ENCODE measurements around the gene TMEM120B.
"Not testable (repeated sequence)": the region's sequence is repeated elsewhere in the genome, so short reads cannot be mapped to it uniquely, and the experiment has no call there.

TMEM120B gene

DNA sequence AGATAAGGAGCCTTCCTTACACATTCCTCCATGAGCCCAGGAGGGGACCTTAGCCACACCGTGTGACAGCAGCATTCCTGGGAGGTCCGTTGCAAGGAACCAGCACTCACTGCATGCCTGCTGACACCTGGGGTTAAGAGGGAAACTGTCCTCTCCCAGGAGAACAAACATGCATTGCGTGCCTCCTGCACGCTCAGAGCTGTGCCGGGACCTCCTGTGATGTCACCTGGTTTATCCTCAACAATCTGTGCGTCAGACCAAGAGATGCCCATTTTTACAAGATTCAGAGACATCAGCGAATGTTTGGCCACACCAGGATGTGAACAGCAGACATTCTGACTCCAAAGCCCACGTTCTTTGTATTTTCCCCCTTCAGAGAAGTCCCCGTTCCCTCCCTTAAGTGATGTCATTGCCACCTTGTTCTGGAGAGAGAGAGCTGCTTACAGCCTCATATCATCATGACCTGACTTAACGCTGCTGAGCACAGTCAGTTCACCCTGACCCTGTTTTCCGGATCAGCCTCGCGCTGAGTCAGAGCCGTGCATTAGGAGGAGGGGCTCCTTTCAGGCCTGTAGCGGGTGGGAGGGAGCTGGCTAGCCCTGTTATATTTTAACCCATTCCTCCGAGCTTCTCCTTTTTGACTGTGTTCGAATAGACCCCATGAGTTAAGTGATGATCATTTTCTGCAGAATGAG lies 36.2 kb downstream of the TMEM120B start:
- no peak for DNase-seq (ENCODE audit: low read depth)

DNA sequence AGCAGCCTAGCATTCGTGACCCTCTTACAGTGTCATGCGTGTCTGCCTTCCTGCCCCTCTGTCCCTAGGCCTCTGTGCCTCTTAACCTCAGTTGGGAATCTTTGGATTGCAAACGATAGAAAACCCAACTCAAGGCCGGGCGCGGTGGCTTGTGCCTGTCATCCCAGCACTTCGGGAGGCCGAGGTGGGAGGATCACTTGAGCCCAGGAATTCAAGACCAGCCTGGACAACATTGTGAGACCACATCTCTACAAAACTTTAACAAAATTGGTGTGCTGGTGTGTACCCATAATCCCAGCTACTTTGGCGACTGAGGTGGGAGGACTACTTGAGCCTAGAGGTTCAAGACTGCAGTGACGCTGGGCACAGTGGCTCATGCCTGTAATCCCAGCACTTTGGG lies 36.7 kb downstream of the TMEM120B start:
- DNase-seq (ENCODE audit: low read depth): no peak

DNA sequence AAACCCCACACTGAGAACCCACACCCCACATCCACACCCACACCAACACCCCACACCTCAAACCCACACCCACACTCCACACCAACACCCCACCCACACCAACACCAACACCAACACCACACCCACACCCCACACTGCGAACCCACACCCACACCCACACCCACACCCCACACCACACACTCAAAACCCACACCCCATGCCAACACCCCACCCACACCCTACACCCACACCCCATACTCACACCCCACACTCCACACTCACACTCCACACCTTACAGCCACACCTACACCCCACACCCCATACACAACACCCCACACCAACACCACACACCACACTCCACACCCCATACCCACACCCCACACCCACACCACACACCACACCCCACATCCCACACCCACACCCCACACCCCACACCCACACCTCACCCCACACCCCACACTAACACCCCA lies 38.0 kb downstream of the TMEM120B start:
- DNase-seq (ENCODE audit: low read depth): no peak

DNA sequence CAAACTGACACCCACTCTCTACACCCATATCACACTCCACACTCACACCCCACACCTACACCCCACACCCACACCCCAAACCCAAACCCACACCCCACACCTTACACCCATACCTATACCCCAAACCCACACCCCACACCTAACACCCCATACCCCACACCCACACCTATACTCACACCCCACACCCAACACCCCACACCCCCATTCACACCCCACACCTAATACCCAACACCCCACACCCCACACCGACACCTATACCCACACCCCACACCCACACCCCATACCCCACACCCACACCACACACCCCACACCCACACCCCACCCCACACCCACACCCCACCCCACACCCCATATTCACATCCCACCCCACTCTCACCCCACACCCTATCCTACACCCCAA lies 38.5 kb downstream of the TMEM120B start:
- no peak for DNase-seq (ENCODE audit: low read depth)

DNA sequence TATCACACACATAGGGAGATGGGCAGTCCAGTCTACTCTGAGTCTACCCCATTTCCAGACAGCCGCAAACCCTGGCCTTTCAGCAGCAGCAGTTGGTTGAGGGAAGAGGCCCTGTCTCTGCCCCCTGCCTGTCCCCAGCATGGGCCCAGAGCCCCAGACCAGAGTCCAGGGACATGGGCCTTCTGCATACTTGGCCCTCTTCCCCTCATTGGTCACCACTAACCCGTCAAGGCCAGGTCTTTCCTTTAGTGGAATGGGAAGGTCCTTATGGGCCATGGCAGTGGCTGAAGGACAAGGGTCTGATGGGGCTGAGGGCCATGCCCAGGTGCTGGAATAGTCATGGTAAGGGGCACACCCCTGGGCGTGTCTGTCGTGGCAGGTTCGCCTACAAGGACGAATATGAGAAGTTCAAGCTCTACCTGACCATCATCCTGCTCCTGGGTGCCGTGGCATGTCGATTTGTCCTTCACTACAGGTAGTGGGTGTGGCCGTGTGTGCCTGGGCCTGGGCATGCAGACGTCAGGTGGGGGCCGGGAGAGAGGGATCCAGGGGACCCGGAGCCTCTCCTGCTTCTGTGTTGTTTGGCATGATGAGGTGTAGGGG lies 39.3 kb downstream of the TMEM120B start:
- no peak for DNase-seq (ENCODE audit: low read depth)

DNA sequence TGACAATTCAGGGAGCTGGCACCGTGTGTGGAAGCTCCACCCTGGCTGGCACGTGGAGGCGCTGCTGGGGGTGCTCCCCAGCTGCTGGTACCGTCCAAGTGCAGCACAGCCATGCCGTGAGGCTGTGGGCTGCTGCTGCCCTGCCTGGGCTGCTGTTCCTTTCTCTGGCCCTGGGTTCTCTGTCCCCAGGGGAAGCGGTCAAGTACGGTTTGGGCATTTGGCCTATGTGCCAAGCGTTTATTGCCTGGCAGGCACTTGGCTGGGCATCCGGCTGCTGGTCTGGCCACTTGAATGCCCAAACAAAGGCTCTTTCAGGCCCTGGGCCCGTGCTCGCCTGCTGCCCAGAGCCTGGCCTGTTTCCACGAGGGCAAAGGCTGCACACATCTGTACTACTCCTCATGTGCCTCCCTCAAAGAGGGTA lies 41.3 kb downstream of the TMEM120B start:
- DNase-seq (ENCODE audit: low read depth): no peak

DNA sequence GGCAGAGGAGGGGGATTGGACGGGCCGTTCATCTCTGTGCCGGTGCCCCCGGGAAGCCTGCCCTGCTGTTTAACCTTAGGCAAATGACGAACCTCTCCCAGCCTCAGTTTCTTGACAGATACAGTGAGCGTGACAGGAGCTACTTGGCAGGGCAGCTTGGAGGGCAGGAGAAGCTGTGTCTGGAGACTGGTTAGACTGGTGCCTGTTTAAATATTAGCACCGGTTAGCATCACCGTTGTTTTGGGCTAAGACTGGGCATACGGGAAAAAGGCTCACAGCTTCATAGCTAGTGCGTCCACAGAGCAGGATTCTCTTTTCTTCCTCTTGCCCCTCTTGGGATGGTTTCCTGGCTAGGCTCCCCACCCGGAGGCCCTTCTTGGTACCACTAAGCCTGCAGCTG lies 42.3 kb downstream of the TMEM120B start:
- no peak for DNase-seq (ENCODE audit: low read depth)

DNA sequence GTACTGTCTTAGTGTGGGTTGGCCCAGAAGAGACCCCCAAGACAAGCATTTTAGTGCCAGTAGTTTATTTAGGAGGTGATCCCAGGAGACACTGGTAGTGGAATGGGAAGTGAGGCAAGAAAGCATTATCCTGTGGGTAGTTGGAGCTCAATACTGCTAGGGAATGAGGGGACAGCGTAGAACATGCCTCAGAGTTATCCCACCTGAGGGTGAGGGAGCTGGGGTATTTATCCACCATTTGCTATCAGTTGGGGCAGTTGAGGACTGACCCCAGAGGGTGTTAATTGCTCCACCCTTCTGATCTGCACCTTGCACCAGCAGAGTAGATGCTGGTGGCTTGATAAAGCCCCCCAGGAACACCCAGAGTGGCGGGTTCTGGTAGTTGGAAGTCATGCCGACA lies 43.0 kb downstream of the TMEM120B start:
- DNase-seq (ENCODE audit: low read depth): no peak

DNA sequence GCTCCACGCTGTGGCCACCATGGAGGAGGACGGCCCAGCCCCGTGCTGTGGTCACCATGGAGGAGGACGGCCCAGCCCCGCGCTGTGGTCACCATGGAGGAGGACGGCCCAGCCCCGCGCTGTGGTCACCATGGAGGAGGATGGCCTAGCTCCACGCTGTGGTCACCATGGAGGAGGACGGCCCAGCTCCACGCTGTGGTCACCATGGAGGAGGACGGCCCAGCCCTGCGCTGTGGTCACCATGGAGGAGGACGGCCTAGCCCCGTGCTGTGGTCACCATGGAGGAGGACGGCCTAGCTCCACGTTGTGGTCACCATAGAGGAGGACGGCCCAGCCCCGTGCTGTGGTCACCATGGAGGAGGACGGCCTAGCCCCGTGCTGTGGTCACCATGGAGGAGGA lies 46.0 kb downstream of the TMEM120B start:
- DNase-seq (ENCODE audit: low read depth): not testable (repeated sequence)

DNA sequence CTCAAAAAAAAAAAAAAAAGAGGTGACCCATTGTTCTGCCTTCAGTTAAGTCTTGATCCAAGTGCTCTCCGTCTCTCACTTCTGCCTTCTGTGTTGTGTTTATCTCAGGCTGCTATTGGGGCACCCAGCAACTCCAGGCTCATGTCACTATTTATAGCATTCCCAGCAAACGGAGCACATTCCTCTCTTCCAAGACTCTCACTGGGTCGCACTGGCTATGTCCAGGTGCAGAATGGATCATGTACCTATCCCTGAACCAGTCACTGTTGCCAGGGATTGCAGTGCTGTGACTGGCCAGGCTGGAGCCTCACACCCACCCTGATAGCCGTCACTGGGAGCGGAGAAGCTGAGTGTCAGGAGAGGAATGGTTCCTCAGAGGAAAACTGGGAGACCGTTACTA lies 49.7 kb downstream of the TMEM120B start:
- no peak for DNase-seq (ENCODE audit: low read depth)

DNA sequence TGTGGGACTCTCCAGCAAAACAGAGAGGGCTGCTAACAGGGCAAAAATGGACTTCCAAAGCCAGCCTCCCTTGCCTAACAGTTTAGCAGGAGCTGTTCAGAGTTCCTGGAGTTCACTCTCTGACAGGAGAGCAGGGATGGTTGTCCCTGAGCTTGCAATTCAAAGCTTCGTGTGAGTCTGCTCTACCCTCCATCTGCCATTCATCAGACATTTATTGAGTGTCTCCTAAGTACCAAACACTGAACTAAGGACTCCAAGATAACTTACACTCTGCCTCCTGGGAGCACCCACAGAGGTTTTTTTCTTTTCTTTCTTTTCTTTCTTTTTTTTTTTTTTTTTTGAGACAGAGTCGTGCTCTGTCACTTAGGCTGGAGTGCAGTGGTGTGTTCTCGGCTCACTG lies 52.3 kb downstream of the TMEM120B start:
- DNase-seq (ENCODE audit: low read depth): no peak

DNA sequence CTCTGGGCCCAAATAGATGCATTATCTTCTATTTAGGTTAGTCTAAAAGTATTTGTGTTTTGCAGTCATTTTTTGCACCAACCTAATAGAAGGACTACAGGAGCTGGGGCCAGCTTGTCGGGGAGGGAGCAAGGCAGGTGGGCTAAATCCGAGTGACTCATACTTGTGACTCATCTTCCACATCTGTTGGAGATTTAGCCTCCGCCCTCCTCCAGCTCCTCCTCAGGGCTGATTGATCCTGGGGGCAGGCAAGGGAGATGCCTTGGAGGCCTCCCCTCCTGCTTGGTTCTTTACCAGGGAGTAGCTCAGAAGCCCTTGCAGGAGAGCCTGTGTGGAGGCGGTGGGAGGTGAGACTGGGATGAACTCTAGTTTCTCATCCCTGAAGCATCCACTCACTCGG lies 53.0 kb downstream of the TMEM120B start:
- DNase-seq (ENCODE audit: low read depth): no peak

DNA sequence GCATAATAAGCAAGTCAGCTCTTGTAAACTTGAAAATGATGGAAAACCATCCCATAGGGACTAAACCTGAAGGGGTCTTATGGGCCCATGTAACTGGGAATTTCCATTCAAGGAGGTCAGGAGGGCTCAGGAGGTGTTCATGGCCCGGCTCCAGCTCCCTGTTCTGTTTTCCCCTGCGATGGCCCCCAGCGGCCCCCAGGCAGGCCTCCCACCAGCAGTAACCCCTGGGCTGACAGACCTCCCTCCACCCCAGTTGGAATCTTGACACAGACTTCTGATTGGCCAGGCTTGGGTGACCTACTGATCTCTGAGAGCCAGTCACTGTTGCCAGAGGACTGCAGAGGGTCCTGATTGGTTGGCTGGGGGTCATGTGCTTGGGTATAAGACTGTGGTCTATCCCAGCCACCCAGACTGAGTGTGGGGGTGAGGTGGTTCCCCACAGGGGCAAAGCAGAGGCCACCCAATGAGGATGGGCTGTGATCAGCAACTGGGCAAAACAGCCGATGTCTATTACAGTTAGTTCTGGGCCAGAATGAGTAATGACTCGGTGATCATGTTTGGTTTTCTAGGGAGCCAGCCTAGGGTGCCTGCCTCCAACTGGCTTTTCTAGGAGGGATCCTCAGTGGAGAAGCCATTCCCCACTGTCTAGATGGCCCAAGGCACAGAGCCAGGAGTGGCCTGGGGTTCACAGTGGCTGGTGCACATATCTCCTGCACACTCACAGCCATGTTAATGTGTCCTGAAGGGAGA lies 53.9 kb downstream of the TMEM120B start:
- no peak for DNase-seq (ENCODE audit: low read depth)

DNA sequence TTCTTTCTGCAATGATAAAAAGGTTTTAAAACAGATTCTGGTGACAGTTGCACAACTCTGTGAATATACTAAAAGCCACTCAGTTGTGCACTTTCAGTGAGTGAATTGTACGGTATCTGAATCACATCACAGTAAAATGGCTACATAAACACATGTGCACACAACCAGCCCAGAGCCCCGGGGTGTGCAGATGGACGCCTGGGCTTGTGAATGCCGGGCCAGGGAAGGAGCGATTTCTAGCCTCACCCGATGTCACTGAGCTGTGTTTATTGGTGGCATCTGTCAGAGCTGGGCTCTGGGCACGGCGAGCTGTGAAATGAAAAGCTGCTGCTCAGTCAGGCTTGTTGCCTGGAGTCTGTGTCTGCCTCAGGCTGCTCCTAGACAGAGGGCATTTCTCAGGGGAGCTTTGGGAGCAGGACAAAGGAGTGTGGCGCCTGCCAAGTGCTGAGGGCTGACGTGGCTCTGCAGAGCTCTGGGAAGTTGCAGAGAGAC lies 55.0 kb downstream of the TMEM120B start:
- DNase-seq (ENCODE audit: low read depth): no peak

DNA sequence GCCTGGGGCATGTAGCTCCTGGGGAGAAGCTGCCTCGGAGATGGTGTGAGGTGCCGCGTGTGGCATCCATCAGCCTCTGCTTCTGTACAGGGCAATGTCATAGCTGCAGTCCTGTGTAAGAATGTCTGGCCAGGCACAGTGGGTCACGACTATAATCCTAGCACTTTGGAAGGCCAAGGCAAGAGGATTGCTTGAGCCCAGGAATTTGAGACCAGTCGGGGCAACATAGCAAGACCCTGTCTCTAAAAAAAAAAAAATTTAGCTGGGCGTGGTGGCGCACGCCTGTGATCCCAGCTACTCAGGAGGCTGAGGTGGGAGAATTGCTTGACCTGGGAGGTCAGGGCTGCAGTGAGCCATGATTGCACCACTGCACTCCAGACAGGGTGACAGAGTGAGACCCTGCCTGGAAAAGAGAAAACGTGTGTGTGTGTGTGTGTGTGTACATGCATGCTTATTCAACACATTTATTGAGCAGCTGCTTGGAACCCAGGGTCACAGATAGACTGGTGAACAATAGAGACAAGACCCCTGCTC lies 56.8 kb downstream of the TMEM120B start:
- no peak for DNase-seq (ENCODE audit: low read depth)

DNA sequence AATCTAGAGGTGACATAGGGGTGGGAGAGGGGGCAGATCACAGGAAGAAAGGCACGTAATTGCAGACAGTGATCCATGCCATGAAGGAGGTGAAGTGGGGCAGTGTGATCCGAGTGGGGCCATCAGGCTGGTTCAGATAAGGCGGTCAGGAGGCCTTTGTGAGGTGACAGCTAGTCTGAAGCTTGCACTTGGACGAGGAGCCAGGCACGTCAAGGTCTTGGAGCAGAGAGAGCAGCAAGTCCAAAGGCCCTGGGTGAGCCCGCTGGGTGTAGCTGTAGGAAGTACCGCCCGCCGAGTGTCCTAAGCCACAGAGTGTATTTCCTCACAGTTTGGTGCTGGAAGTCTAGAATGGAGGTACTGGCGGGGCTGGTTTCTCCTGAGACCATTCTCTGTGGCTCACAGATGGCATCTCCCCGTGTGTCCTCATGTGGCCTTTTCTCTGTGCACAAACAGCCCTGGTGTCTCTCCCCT lies 57.3 kb downstream of the TMEM120B start:
- no peak for DNase-seq (ENCODE audit: low read depth)

DNA sequence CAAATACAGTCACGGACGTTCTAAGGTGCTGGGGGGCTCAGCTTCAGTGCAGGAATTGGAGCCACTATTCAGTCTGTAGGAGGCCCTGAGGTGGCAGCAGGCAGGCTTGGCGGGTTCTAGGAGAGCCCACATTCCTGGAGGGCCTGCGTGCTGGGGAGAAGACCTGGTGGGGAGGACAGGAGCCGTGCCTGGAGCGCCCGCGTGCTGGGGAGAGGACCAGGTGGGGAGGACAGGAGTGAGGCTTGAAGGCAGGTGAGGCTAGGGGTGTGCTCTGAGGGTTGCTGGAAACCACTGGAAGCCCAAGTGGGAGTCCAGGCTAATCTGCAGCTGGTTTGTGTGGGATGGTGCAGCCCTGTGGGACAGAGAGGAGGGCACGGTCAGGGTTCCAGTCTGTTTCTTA lies 57.8 kb downstream of the TMEM120B start:
- no peak for DNase-seq (ENCODE audit: low read depth)

DNA sequence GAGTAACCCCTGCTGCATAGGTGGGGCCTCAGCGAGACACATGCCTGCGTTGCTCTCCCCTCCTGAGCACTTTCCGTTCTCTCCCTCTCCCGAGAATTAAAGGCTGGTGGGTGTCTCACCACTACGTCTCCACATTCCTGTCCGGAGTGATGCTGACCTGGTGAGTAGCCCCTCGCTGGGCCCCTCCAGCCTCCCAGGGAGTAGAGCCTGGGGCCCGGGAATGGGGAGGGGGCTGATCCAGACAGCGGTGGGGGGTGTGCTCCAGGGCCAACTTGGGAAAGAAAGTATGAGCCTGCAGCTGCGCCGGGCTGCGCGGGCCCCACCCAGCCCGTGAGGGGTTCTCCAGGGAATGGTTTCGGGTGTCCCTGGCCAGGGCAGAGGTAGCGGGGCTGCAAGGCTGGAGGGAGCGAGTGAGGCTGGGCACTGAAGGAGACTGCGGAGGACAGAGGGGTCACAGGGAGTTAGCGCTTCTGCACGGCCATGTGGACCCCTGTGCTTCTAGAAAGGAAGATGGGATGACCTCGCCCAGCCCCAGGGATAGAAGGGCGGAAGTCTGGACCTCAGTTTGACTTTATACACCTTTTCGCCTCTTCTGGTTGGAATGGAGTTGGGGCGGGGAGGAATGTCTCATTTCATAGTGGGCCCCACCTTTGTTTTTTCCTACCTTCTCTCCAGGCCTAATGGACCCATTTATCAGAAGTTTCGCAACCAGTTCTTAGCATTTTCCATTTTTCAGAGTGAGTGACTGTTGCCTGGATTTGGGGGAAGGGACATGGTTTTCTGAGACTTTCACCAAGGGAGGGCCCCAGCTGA lies 58.5 kb downstream of the TMEM120B start:
- no peak for DNase-seq (ENCODE audit: low read depth)

DNA sequence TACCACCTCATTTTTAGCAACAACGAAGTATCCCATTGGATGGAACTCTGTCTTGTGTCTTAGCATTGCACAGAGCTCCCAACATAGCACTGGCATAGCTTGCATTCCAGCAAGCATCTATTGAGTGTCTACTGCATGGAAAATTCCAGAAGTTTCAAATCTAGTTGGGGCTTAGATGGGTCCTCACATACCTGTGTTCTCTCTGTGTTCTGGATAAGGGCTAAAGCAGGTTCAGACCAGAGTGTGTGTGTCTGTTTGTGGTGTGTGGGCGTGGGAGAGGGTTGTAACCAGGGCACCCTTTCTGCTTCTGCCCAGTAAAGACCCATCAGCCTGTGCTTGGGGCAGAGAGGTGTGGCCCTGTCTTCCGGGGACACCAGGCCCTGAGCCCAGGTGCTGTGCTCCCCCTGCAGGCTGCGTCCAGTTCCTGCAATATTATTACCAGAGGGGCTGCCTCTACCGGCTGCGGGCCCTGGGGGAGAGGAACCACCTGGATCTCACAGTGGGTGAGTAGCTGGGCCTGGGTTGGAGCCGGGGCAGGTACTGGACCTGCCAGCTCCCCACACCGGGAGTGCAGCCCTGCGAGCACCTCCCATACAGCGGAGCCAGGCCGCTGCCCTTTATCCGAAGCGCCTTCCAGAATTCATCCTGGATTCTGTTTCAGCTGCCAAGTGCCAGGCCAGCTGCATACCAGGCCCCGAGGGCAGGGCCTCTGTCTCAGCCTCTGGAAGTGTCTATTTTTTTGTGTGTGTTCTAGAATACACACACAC lies 60.6 kb downstream of the TMEM120B start:
- DNase-seq (ENCODE audit: low read depth): no peak

DNA sequence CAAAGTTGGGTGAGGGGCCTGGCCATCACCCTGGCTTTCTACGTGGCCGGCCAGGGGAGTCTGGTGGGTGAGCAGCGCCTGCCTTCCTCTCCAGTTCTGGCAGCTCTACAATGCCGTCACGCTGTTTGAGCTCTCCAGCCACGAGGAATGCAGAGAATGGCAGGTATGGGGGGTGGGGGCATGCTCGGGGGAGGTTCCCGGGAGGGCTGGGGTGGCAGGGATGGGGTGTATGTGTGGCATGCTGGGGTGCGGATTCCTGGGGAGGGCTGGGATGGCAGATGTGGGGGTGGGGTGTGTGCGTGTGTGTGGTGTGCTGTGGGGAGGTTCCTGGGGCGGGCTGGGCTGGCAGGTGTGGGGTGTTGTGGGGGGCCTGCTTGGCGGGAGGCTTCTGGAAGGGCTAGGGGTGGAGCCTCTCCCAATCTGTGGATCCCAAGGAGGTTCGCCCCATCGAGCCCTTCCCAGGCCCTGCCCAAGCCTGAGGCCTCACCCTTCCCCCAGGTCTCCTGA lies 62.5 kb downstream of the TMEM120B start:
- no peak for DNase-seq (ENCODE audit: low read depth)

DNA sequence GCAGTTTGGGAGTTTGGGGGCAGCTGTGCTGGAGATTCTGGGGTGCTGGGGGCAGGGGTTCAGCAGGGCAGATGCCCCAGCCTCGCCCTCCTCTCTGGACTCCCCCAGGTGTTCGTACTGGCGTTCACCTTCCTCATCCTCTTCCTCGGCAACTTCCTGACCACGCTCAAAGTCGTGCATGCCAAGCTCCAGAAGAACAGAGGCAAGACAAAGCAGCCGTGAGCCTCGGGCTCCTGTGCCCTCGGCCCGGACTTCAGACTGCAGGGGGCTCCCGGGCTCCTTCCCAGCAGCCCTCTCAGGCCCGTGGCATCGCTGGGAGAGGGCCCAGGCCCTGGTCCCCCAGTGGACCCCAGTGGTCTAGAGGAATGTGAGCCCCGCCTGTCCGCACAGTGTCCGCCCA lies 62.9 kb downstream of the TMEM120B start:
- no peak for DNase-seq (ENCODE audit: low read depth)

Measured in stimulated activated CD8-positive, alpha-beta memory T cell treated with anti-CD3 and anti-CD28 coated beads, Interleukin-15, amount 100 ng/mL, for 1 hour (primary cell).